Stimulated activated CD8-positive, alpha-beta memory T cell treated with anti-CD3 and anti-CD28 coated beads, Interleukin-15, amount 100 ng/mL, for 24 hours (primary cell): ENCODE data around the gene SYNE2.
"Not testable (repeated sequence)": the region's sequence is repeated elsewhere in the genome, so short reads cannot be mapped to it uniquely, and the experiment has no call there.

ENCODE experiments used
- DNase-seq: peaks from one replicate; pipeline ENCODE4 v3.0.0-alpha.2; 2020; ENCODE audit warnings: low read depth

The SYNE2 gene

GRCh38 chr14:64137657-64138290 is 285.0 kb downstream of the SYNE2 start:
- DNase-seq = no peak

DNA sequence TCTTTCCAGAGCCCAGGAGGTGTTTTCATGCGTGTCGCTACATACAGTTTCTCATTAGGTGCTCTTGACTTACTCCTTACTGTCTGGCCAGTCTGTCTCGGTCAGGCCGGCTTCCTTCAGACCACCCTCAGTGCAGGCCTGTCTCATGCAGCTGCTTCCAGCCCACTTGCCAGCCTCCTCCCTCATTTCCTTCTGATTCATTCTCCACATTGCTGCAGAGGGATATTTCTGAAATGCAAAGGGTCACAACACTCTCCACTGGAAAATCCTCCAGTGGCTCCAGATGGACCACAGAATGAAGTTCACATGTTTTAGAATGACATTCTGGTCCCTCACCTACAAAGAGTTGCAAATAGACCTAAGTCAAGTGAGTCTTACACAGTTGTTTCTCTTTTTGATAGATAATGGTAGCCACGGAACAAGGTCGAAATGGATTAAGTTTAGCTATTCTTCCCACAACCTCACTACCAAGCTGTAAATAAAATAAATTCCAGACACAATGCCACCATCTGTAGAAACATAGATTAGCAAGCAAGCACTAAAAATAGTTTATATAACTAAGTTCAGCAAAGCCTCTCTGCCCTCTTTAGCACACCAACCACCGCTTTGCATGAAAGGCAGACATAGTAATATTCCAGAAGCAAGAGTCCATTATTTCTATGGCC is 294.5 kb downstream of the SYNE2 start:
- no peak for DNase-seq

DNA sequence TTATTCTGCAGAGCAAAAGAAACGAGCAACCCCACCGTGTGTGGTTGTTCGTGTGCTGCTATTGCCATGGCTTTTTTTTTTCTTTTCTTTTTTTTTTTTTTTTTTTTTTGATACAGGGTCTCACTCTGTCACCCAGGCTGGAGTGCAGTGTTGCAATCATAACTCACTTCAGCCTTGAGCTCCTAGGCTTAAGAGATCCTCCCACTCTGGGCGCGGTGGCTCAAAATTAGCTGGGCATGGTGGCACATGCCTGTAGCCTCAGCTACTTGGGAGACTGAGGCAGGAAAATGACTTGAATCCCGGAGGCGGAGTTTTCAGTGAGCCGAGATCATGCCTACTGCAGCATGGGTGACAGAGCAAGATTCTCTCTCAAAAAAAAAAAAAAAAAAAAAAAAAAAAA is 297.1 kb downstream of the SYNE2 start:
- no peak for DNase-seq

DNA sequence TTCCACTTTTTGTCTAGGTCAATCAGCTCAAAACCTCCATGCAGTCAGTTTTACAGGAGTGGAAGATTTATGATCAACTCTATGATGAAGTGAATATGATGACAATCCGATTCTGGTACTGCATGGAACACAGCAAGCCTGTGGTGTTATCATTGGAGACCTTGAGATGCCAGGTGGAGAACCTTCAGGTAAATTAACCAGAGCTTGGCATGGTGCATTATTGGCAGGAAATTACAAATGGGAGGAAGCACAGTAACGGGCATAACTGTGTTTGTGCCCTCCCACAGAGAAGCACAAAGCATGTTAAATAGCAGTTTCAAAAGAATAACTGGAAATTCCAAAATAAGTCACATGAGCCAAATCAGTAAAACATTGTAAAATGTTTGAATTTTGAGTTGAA is 305.8 kb downstream of the SYNE2 start:
- no peak for DNase-seq

GRCh38 chr14:64159588-64159987 is 306.8 kb downstream of the SYNE2 start:
- DNase-seq = no peak

DNA sequence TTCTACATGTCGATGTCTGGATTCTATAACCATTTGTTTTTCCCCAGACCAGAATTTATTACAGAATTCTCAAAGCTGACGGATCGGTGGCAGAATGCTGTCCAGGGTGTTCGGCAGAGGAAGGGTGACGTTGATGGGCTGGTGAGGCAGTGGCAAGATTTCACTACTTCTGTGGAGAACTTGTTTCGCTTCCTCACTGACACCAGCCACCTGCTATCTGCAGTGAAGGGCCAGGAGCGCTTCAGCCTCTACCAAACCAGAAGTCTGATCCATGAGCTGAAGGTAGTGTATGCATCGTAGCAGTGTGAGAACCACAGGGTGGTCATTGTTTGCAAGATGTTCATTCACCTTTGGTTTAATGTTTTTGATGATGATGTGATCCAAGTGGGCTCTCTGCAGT is 317.4 kb downstream of the SYNE2 start:
- no peak for DNase-seq

DNA sequence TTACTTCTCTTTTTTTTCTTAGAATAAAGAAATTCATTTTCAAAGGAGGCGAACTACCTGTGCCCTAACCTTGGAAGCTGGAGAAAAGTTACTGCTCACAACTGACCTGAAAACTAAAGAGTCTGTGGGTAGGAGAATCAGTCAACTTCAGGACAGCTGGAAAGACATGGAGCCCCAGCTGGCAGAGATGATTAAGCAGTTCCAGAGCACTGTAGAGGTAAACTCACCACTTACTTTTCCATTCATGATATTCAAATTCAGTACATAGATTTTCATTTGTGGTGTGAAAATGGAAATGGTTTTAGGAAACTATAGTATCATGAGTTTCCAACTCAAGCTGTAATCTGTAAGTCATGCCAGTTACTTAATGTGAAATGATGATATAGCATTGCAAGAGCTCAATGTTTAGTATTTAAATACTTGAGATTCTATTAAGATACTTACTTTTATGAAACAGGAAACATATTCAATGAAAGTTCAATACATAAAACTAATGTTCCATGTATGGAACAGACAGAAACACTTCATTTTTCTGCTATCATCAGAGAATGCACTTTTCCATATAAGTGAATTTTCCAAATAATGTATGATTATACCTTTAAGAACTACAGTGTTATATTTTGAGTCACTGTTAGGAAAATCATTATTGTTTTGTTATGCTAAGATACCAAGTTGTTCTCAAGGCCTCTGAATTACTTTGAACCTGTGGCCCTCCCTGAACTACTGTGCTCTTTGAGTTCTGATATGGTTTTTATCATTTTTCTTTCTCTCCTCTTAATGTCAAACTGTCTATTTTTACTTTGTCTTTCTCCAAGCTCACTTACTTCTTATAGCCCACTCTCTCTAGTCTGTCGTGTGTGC is 322.3 kb downstream of the SYNE2 start:
- no peak for DNase-seq

DNA sequence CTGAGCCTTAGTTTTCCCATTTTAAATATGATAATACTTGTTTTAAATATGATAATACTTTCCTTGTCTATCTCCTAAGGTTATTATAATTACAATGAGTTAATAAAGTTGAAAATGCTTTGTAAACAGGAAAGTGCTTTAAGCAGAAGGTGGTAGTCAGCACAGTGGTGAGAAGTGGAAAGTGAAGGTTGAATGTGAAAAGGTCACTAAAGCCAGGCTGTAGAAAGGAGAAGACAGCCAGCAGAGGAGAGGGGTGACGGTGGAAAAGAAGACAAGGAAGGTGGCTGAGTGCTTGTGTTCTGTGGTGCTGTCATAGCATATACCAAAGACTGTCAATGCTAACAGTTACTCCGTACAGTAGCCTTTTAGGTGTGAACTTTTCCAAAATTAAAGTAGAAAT is 323.5 kb downstream of the SYNE2 start:
- DNase-seq = no peak

DNA sequence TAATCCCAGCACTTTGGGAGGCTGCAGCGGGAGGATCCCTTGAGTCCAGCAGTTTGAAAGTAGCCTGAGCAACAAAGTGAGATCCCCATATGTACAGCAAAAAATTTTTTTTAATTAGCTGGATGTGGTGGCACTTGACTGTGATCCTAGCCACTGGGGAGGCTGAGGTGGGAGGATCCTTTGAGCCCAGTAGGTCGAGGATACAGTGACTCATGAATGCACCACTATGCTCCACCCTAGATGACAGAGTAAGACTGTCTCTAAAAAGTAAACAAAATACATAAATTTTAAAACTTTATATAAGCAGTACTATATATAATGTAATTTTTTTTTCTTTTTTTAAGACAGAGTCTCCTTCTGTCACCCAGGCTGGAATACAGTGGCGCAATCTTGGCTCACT is 326.0 kb downstream of the SYNE2 start:
- DNase-seq = no peak

GRCh38 chr14:64182908-64183307 is 330.1 kb downstream of the SYNE2 start:
- not testable (repeated sequence) for DNase-seq

DNA sequence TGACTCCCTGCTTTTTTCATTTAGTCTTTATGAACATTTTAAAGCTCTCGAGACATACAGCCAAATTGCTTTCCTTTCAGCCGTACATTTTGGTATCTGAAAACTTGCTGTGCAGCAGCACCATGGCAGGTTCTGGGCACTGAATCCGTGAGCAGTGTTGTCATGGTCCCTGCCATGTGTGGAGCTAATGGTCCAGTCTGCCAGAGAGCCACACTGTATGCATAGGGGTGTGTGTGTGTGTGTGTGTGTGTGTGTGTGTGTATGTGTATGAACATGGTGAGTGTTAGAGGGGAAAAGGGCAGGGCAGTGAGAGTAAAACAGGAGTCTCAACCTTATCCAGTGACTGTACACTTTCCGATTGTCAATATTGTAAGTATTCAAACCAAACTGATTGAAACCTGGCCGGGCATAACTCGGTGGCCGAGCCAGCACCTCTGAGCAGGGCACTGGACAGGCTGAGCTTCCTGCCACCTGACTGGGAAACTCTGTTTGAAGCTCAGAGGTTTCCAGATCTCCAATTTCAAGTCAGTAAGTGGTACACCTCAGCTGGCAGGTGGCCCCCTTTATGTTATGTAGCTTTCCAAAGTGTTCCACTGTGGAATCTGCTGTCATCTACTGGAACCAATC is 331.4 kb downstream of the SYNE2 start:
- DNase-seq = no peak

- no peak for DNase-seq
Measured at GRCh38 chr14:64185184-64185583, 332.4 kb downstream of the SYNE2 start.

DNA sequence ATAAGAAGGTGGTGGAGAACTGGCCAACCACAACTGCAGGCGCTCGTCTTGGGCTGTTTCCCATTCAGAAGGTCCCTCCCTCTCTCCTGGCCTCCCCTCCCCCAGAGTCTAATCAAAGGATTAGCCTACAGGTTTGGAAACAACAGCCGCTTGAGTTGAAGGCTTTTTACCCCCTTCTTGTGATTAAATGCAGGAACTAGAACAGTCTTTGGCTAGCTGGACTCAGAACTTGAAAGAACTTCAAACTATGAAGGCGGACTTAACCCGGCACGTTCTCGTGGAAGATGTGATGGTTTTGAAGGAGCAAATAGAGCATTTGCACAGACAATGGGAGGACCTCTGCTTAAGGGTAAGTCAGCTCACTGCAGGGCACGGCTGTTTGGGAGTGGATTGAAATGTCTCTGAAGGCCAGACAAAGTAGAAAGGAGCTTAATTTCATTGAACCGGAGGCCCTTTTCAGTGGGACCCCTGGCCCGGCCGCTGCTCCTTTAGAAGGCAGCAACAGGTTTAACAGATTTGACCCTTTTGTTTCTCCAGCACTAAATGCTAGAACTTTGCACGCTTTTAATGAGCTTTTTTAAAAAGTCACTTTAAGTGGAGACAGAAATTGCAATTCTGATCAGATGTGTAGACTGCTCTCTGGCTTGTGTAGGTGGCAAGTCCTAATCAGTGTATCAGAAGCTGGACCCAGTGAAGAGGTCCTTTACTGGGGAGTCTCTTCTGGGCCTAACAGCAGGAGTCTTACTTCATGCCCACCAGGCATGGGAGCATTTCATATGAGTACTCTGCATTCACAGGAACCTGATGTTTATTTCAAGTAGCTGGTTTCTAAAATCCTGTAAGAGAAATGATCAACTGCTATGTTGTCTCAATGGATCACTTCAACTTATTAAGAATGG is 333.7 kb downstream of the SYNE2 start:
- DNase-seq = no peak

GRCh38 chr14:64187331-64187730 is 334.5 kb downstream of the SYNE2 start:
- no peak for DNase-seq

DNA sequence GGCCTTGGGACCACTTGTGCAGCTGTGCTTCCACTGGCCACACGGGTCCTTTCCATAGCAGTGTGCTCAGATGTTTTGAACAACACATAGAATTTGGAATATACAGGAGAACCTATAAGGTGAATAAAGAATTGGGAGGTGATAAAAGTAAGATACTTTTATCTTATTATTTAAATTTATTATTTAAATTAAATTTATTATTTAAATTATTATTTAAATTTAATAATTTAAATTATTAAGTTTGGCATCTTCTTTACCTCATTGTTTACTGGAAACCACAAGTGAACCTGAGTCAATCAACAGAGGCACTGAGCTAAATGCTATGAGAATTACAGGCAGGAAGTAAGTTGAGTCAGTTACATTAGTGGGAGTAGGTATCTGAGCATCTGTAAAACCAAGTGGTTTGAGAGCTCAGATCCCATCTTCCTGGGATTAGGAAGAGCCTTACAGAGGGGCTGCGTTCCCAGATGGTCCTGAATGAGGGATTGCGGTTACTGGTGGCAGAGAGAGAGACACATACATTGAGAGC is 338.2 kb downstream of the SYNE2 start:
- DNase-seq = no peak

DNA sequence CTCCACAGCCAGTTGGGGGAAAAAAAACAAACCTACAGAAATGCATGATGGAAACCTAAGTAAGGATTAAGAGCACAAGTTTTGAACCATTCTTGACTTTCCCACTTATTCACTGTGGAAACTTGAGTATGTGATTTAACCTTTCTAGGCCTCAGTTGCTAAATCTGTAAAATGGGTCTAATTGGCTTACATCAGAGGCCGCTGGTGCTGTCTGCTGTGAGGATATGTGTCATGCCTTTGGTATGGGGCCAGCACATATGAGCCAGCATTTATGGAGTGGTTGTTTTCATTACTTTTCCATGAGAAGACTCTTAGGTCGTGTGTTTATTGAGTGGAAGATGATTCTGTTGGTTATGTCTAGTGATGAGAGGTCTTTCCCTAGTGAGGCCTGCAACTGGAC is 339.0 kb downstream of the SYNE2 start:
- no peak for DNase-seq

- DNase-seq = no peak
Measured at GRCh38 chr14:64193821-64194220, 341.0 kb downstream of the SYNE2 start.

DNA sequence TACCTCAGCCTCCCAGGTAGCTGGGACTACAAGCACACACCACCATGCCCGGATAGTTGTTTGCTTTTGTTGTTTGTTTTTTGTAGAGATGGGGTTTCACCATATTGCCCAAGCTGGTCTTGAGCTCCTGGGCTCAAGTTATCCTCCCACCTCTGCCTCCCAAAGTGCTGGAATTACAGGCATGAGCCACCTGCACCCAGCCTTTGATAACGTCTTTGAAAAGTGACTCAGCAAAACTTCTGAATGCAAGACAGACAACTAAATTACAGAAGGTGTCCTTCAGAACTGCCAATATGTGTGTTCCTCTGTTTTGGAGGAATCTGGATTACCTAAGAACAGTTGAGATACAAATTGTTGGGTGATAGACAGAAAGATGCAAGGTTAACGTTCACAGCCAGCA is 341.6 kb downstream of the SYNE2 start:
- no peak for DNase-seq

DNA sequence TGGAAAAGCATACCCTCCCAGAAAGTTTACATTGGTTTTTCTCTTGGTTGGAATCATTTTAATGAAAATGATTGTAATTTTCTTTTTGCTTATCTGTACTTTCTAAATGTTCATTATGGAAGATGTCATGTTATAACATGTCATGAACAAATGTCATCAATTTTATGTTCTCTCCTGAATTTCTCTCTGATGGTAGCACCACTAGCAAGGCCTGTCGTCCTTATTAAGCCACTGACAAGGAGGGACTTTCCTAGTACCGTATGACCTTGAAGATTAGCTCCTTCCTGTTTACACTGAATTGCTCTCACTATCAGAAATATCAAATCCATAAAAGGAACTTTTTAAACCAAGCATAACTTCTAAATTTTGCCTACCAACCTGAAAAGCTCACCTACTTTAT is 342.4 kb downstream of the SYNE2 start:
- no peak for DNase-seq

- DNase-seq = no peak
Measured at GRCh38 chr14:64196056-64196455, 343.3 kb downstream of the SYNE2 start.

GRCh38 chr14:64196814-64197411 is 344.1 kb downstream of the SYNE2 start:
- no peak for DNase-seq
